ENCODE measurements around the gene DAP.
"Not testable (repeated sequence)": the region's sequence is repeated elsewhere in the genome, so short reads cannot be mapped to it uniquely, and the experiment has no call there.

Gene DAP

DNA sequence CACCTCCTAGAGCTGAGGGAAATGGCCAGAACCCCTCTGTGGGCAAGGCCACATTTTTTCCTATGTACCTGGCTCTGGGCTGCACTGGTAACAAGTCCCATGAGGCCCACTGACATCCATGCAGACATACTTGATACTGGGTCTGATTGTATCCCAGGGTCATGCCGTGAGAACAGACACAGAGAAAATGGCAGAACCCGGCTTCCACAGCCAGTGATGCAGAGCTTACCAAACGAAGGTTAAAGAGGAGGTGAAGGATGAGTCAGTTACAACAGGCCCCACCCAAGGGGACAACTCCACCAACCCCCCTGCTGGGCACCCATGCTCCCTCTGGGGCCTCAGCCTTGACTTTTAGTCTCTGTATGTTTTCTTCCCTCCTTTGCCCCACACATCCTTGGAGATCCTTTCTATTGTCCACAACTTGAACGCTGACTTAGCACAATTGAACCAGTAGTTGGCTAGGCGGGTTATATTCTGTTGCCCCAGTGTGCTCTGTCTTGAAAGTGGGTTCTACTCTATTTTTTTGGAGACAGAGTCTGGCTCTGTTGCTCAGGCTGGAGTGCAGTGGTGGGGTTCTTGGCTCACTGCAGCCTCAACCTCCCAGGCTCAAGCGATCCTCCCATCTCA lies 93.5 kb downstream of the DAP start:
- Histone ChIP-seq H3K4me1 (ENCODE audit: insufficient read depth, low read length) (peaks cover 10% of the 10 kb centered on the region), H3K9ac (ENCODE audit: low read depth, low read length) (no peak overlapping the region), H3K27me3 (ENCODE audit: insufficient read depth, low read length) (no peaks in the 10 kb centered on the region), H3K9me3 (ENCODE audit: insufficient read depth, low read depth, low read length) (no peaks in the 10 kb centered on the region), H3K4me3 (ENCODE audit: low read length) (no peak overlapping the region), H3K36me3 (ENCODE audit: insufficient read depth, low read length) (no peaks in the 10 kb centered on the region), H3K27ac (ENCODE audit: low read depth, low read length) (no peak overlapping the region)
- 84% methylated on average over 6 of the region's 6 CpGs for WGBS

DNA sequence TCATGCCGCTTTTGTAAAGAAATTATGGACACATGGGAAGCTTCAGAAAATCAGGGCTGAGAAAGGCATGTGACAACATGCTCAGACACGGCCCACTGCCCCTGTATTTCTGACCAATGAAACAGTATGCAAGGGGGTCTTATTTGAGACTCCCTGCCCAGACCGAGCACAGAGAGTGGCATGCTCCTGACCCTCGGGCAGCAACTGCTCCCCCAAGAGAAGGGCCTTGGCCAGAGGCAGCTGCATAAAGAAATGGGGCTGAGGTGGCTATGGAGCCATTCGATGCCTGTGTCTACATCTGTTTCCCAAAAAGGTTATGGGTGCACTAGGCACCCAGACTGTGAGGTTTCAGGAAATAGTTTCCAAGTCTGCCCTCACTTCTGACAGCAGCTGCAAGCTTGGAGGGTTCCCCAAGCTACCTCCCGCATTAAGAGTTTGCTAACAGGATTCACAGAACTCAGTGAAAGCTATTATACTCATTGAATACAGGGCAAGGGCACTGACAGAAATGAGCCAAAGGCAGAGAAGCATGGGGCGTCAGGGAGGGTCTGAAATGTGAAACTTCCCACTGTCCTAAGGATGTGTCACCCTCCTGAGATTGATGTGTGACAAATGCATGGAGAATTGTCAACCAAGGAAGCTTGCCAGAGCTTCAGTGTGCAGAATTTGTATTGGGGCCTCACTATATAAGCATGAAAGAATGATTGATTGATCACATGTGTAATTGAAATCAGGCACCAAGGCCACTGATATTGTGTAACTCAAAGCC lies 94.3 kb downstream of the DAP start:
- Histone ChIP-seq H3K9ac (ENCODE audit: low read depth, low read length) (no peak overlapping the region), H3K27me3 (ENCODE audit: insufficient read depth, low read length) (no peaks in the 10 kb centered on the region), H3K4me1 (ENCODE audit: insufficient read depth, low read length) (peaks cover 10% of the 10 kb centered on the region), H3K9me3 (ENCODE audit: insufficient read depth, low read depth, low read length) (no peaks in the 10 kb centered on the region), H3K36me3 (ENCODE audit: insufficient read depth, low read length) (no peaks in the 10 kb centered on the region), H3K4me3 (ENCODE audit: low read length) (no peak overlapping the region), H3K27ac (ENCODE audit: low read depth, low read length) (no peak overlapping the region)
- WGBS: 94% methylated on average over 7 of the region's 7 CpGs

DNA sequence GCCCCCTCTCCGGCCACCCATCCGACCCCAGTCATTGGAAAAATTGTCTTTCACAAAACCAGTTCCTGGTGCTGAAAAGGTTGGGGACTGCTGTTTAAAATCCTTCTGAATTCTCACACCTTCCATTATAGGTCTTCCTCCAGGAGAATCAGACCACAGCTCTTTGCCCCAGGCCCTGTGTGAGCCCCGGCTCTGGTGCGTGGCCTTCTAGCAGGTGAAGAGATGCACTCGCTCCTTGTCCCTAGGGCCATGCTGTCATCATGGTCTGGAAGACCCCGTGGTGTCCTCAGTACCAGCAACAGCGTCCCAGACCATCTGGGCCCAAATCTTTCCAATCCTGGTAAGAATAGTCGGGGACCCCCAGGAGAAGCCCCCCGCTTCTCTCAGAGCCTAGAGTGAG lies 95.2 kb downstream of the DAP start:
- H3K36me3 ChIP-seq (ENCODE audit: insufficient read depth, low read length): no peaks in the 10 kb centered on the region
- WGBS: 95% methylated on average over 9 of the region's 9 CpGs
- H3K9ac ChIP-seq (ENCODE audit: low read depth, low read length): no peak overlapping the region
- no peak overlapping the region for H3K4me3 ChIP-seq (ENCODE audit: low read length)
- H3K27ac ChIP-seq (ENCODE audit: low read depth, low read length): no peak overlapping the region
- peaks cover 10% of the 10 kb centered on the region for H3K4me1 ChIP-seq (ENCODE audit: insufficient read depth, low read length)
- no peaks in the 10 kb centered on the region for H3K9me3 ChIP-seq (ENCODE audit: insufficient read depth, low read depth, low read length)
- no peaks in the 10 kb centered on the region for H3K27me3 ChIP-seq (ENCODE audit: insufficient read depth, low read length)

DNA sequence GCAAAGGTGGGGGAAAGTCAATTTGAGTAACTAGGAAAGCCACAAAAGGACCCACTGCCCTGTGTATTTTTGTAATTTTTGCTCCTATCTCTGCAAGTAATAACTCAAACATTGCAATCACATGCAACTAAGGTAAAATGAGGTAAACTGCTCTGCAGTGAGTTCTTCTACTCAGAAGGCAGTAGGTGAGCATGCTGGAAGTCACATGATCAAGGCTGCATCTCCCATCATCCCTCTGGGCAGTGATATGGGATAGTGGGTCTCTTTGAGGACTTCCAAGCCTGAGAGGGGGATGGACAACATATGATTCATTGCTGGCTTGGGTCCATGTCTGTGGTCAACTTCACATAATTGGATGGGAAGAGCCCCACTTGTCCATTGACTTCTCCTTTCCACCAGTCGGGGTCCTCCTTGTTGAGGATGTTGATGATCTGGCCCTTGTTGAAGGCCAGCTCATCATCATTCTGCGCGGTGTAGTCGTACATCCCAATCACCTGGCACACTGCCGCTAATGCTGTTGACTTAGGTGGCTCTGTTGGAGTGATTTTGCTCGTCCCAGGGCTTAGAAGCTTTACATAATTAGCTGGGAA lies 96.8 kb downstream of the DAP start:
- H3K9ac ChIP-seq (ENCODE audit: low read depth, low read length): not testable (repeated sequence)

DNA sequence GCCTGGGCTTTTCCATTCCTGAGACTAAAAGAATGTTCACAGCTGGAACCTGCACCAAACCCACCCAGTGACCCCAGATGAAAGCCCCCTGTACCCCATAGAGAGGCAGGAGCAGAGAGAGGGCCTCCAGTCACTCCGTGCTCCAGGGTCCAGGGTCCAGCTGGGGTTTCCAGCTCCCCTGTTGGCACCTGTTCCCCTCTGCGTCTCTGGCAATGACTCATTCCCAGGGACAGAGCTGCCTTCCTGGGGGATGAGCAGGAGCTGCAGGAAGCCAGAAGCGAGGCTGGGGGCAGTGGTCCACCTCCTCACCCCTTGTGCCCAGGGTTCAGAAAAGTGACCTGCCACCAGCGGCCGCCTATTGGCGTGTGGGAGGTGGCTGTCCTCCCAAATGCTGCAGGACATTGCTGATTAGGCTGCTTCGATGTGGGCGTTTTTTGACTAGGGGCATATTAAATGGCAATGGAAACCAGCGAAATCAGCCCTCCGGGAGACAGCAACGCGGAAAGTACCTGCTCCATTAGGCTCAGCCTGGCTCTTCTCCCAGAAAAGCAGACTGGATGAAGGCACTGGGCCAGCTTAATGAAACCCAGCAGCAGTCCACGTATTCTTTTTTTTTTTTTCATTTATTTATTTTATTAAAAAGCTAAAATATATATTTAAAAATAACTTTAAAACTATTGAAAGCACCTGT lies 97.4 kb downstream of the DAP start:
- Histone ChIP-seq H3K4me3 (ENCODE audit: low read length) (no peak overlapping the region), H3K36me3 (ENCODE audit: insufficient read depth, low read length) (no peaks in the 10 kb centered on the region), H3K27ac (ENCODE audit: low read depth, low read length) (no peak overlapping the region), H3K9me3 (ENCODE audit: insufficient read depth, low read depth, low read length) (no peaks in the 10 kb centered on the region), H3K4me1 (ENCODE audit: insufficient read depth, low read length) (peaks cover 10% of the 10 kb centered on the region), H3K9ac (ENCODE audit: low read depth, low read length) (no peak overlapping the region), H3K27me3 (ENCODE audit: insufficient read depth, low read length) (no peaks in the 10 kb centered on the region)
- WGBS: 71% methylated on average over 12 of the region's 13 CpGs

More for the DNA sequence above, 96.8 kb downstream of the DAP start:
- not testable (repeated sequence) for H3K27me3 ChIP-seq (ENCODE audit: insufficient read depth, low read length); H3K4me3 ChIP-seq (ENCODE audit: low read length); H3K9me3 ChIP-seq (ENCODE audit: insufficient read depth, low read depth, low read length); H3K36me3 ChIP-seq (ENCODE audit: insufficient read depth, low read length); H3K27ac ChIP-seq (ENCODE audit: low read depth, low read length)
- 95% methylated on average over 6 of the region's 6 CpGs for WGBS
- H3K4me1 ChIP-seq (ENCODE audit: insufficient read depth, low read length): peaks cover 10% of the 10 kb centered on the region

DNA sequence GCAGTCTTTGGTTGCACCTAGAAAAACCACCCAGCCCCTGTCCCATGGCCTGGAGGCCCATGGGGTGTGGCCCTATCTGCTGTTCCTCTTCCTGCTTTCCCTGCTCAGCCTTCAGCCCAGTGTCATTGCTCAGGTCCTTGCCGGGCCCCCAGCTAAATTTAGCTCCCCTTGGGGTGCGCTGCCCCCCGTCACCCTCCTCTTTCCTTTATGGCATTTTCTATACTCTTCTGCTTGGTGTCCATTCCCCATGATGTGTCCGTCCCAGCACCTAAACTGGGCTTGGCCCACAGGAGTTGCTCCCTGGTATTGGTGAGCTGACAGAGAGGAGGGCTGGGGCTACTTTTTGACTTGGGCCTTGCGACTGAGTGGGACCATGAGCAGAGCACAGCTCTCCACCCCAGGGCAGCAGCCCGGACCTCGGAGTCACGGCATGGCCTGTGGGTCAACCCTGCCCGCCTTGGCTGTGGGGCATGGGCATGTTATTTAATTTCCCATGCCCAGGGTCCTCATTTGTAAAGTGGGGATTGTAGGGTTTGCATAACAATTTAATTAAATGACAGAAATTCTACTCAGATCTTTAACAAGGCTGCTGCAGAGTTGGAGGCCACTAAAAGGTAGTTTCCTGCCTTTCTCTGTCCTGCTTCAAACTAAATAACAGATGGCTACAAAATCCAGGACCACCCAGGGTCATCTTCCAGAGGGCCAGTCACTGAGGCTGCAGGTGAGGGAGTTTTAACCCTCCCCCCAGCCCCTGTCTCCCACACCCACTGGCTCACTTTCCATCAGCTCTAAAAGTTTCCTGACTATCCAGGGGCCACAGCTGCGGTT lies 98.2 kb downstream of the DAP start:
- no peaks in the 10 kb centered on the region for H3K36me3 ChIP-seq (ENCODE audit: insufficient read depth, low read length)
- H3K27ac ChIP-seq (ENCODE audit: low read depth, low read length): no peak overlapping the region
- no peak overlapping the region for H3K4me3 ChIP-seq (ENCODE audit: low read length)
- no peaks in the 10 kb centered on the region for H3K9me3 ChIP-seq (ENCODE audit: insufficient read depth, low read depth, low read length)
- no peaks in the 10 kb centered on the region for H3K27me3 ChIP-seq (ENCODE audit: insufficient read depth, low read length)
- 86% methylated on average over 10 of the region's 10 CpGs for WGBS
- no peak overlapping the region for H3K9ac ChIP-seq (ENCODE audit: low read depth, low read length)
- peaks cover 10% of the 10 kb centered on the region for H3K4me1 ChIP-seq (ENCODE audit: insufficient read depth, low read length)

DNA sequence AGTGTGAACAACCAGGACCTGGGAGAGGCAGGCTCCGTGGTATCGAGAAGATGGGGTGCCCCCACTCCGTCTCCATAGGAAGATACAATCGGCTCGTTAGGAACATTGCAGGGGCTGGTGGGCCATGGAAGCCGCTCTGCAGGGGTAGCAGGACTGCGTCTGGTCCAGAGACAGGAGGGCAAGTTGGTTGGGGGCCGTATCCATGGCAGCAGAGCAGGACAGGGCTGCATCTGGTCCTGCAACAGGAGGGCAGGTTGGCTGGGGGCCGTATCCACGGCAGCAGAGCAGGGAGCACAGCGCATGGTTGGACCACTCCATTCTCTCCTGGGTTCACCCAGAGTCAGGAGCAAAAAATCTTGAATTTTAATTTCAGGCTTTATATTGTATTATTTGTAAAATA lies 99.0 kb downstream of the DAP start:
- H3K36me3 ChIP-seq (ENCODE audit: insufficient read depth, low read length): no peaks in the 10 kb centered on the region
- no peak overlapping the region for H3K4me3 ChIP-seq (ENCODE audit: low read length)
- H3K9me3 ChIP-seq (ENCODE audit: insufficient read depth, low read depth, low read length): no peaks in the 10 kb centered on the region
- peaks cover 10% of the 10 kb centered on the region for H3K4me1 ChIP-seq (ENCODE audit: insufficient read depth, low read length)
- 92% methylated on average over 11 of the region's 11 CpGs for WGBS
- no peak overlapping the region for H3K27ac ChIP-seq (ENCODE audit: low read depth, low read length)
- H3K9ac ChIP-seq (ENCODE audit: low read depth, low read length): no peak overlapping the region
- H3K27me3 ChIP-seq (ENCODE audit: insufficient read depth, low read length): no peaks in the 10 kb centered on the region

DNA sequence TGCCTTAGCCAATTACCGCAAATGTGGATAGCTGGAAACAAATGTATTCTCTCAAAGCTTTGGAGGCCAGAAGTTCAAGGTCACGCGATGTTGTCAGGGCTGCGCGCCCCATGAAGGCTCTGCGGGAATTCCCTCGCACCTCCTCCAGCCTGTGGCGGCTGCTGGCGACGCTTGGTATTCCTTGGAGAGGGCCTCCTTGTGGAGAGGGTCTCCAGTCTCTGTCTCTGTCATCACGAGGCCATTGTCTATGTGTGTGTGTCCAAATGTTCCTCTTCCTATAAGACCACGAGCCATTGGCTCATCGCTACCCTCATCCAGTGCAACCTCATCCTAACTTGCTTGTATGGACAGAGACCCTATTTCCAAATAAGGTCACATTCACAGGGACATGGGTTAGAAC lies 99.6 kb downstream of the DAP start:
- H3K4me3 ChIP-seq (ENCODE audit: low read length): no peak overlapping the region
- H3K36me3 ChIP-seq (ENCODE audit: insufficient read depth, low read length): no peaks in the 10 kb centered on the region
- peaks cover 10% of the 10 kb centered on the region for H3K4me1 ChIP-seq (ENCODE audit: insufficient read depth, low read length)
- no peak overlapping the region for H3K9ac ChIP-seq (ENCODE audit: low read depth, low read length)
- no peaks in the 10 kb centered on the region for H3K27me3 ChIP-seq (ENCODE audit: insufficient read depth, low read length)
- H3K27ac ChIP-seq (ENCODE audit: low read depth, low read length): no peak overlapping the region
- 95% methylated on average over 13 of the region's 13 CpGs for WGBS
- H3K9me3 ChIP-seq (ENCODE audit: insufficient read depth, low read depth, low read length): no peaks in the 10 kb centered on the region

DNA sequence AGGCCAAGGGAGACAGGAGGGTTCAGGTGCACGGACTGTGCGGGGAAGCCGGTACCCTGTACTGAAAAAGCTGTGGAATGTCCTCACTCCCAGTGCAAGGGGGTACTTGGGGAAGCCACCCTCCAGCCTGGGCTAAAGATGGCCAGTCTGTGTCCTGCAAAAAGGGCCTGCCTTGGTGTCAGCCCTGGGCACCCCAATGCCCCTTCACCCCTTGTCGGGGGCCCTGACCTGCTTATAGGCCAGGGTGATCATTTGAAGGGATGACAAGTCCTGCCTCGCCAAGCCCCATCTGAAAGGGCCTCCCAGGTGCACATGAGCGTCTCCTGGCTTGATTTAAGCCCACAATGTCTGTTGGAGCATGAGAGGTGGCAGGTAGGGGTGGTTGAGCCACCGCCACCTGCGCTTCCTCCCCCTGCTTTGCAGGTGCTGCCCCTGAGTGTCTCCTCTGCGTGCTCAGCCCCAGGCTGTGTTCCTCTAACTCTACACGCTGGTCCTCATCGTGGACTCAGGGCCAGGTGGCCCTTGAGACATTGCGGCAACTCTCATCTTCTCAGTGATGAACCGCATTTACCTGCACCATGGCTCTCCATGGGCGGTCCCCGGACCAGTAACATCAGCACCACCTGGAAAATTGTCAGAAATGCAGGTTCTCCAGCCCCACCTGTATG lies 100.2 kb downstream of the DAP start:
- Histone ChIP-seq H3K27me3 (ENCODE audit: insufficient read depth, low read length) (no peaks in the 10 kb centered on the region), H3K9ac (ENCODE audit: low read depth, low read length) (no peak overlapping the region)

DNA sequence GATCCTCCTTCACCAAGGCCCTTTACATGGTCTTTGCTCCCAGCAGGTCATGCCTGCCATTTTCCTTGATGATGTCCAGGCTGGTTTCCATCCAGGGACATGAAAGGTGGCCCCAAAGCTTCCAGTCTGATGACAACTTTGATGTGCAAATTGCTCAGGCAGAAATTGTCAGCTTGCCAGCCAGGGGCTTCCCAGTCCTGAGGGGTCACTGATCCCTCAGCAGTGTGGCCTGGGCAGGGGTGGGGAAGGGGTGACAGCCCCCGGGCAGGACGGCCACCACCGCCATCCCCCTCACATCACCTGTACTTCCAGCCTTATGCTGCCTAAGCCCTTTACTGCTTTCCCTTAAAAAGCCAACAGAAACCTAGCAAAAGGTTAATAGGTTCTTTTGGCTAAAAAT lies 100.9 kb downstream of the DAP start:
- H3K4me3 ChIP-seq (ENCODE audit: low read length): no peak overlapping the region
- WGBS: 96% methylated on average over 3 of the region's 3 CpGs
- H3K27me3 ChIP-seq (ENCODE audit: insufficient read depth, low read length): no peaks in the 10 kb centered on the region
- no peak overlapping the region for H3K9ac ChIP-seq (ENCODE audit: low read depth, low read length)
- H3K27ac ChIP-seq (ENCODE audit: low read depth, low read length): no peak overlapping the region
- no peaks in the 10 kb centered on the region for H3K9me3 ChIP-seq (ENCODE audit: insufficient read depth, low read depth, low read length)
- H3K4me1 ChIP-seq (ENCODE audit: insufficient read depth, low read length): peaks cover 10% of the 10 kb centered on the region
- no peaks in the 10 kb centered on the region for H3K36me3 ChIP-seq (ENCODE audit: insufficient read depth, low read length)

More for the DNA sequence above, 100.2 kb downstream of the DAP start:
- peaks cover 10% of the 10 kb centered on the region for H3K4me1 ChIP-seq (ENCODE audit: insufficient read depth, low read length)
- no peak overlapping the region for H3K4me3 ChIP-seq (ENCODE audit: low read length)
- no peaks in the 10 kb centered on the region for H3K36me3 ChIP-seq (ENCODE audit: insufficient read depth, low read length)
- H3K27ac ChIP-seq (ENCODE audit: low read depth, low read length): no peak overlapping the region
- WGBS: 94% methylated on average over 15 of the region's 15 CpGs
- no peaks in the 10 kb centered on the region for H3K9me3 ChIP-seq (ENCODE audit: insufficient read depth, low read depth, low read length)
